ENCODE data around the gene UBXN2A. TPM values are rescaled to one million over a fixed set of nuclear protein-coding genes. Genes with fewer than 3 reads are reported as not detected.
A peak's percentile ranks its signal among the peaks of the same experiment; 100 is the strongest.

UBXN2A gene
- total RNA-seq, 1 experiment from 2014 or later = 19.7 TPM

- H3K79me1 ChIP-seq (ENCODE audit: insufficient read depth, low read depth, low read length, poor library complexity, severe bottlenecking) = no peaks in the 10 kb centered on the region
- Mint-ChIP-seq H3K4me1 (peaks cover 25% of the 10 kb centered on the region in 2 experiments), H3K9me3 (no peaks in the 10 kb centered on the region), H3K36me3 (ENCODE audit: insufficient read depth in 1 of 3, low read depth in 3 of 3) (peaks cover 5 to 9% (median 7%) of the 10 kb centered on the region in 3 experiments; a peak in 6 of 7 replicates), H3K27me3 (ENCODE audit: low read depth) (no peaks in the 10 kb centered on the region), H3K27ac (peak overlapping the region in 1 of 3 experiments; percentile 86; a peak in 2 of 7 replicates), H3K4me3 (no peak overlapping the region)
- no peak overlapping the region for H3K9ac ChIP-seq (ENCODE audit: extremely low read depth, insufficient read length, low read length)
- H4K91ac ChIP-seq (ENCODE audit: insufficient read length, low read depth, low read length) = no peak overlapping the region
- H3K4me2 ChIP-seq (ENCODE audit: insufficient read depth, insufficient read length, low read length) = no peak overlapping the region
- WGBS (ENCODE audit: extremely low coverage, insufficient read length, low lambda C conversion rate) = no CpG with 5 or more reads among the region's 8 CpGs
- no peak overlapping the region for H2AFZ ChIP-seq (ENCODE audit: low read length)
- no peak overlapping the region for H2AK5ac ChIP-seq (ENCODE audit: insufficient read length, low read length)
- H3K27ac ChIP-seq (ENCODE audit: insufficient read length, low read depth, low read length) = no peak overlapping the region
- H4K5ac ChIP-seq (ENCODE audit: insufficient read length, low read depth, low read length) = no peak overlapping the region
- H4K20me1 ChIP-seq (ENCODE audit: control insufficient read depth, insufficient read depth, insufficient read length) = no peaks in the 10 kb centered on the region
- no peak overlapping the region for H2BK20ac ChIP-seq (ENCODE audit: low read depth, low read length, poor library complexity, severe bottlenecking)
- no peak overlapping the region for H2BK5ac ChIP-seq (ENCODE audit: insufficient read length, low read length)
- no peaks in the 10 kb centered on the region for H3K79me2 ChIP-seq (ENCODE audit: insufficient read depth, low read length)
- no peak overlapping the region for H3K14ac ChIP-seq (ENCODE audit: insufficient read depth, low read length)
- H3K18ac ChIP-seq (ENCODE audit: insufficient read length, low read depth, low read length) = no peak overlapping the region
- no peak overlapping the region for H3K4ac ChIP-seq (ENCODE audit: low read depth, low read length)
- H3K23ac ChIP-seq (ENCODE audit: insufficient read length, low read depth, low read length) = no peak overlapping the region
- H3K27me3 ChIP-seq (ENCODE audit: insufficient read depth, low read length) = no peaks in the 10 kb centered on the region
- no peak for DNase-seq
- no peak overlapping the region for H2BK15ac ChIP-seq (ENCODE audit: low read depth, low read length)
- H3K4me1 ChIP-seq (ENCODE audit: insufficient read depth, low read length) = no peaks in the 10 kb centered on the region; the same call in 1 of the 2 replicates
- H3T11ph ChIP-seq (ENCODE audit: low read length) = no peak overlapping the region
- H3K9me3 ChIP-seq (ENCODE audit: control insufficient read depth, low read depth, low read length) = no peaks in the 10 kb centered on the region
- no peak overlapping the region for H2BK120ac ChIP-seq (ENCODE audit: low read depth, low read length, poor library complexity, severe bottlenecking)
- peaks cover 2% of the 10 kb centered on the region for H3K23me2 ChIP-seq (ENCODE audit: insufficient read length, low read depth, low read length, poor library complexity, severe bottlenecking)
- no peak overlapping the region for H3K56ac ChIP-seq (ENCODE audit: insufficient read length, low read depth, low read length)
- H4K8ac ChIP-seq (replicated peaks; ENCODE audit: insufficient read length, low read depth, low read length) = no peak overlapping the region
- TF ChIP-seq CTCF (conservative IDR thresholded peaks at IDR 0.05) = no peak
- H2BK12ac ChIP-seq (ENCODE audit: insufficient read length, low read depth, low read length) = no peak overlapping the region
These were observed 77.4 kb downstream of the UBXN2A start for GRCh38 chr2:24017711-24018110.
